ENCODE measurements around the gene MUSTN1.

- TF ChIP-seq CTCF (IDR thresholded peaks at IDR 0.05), result no peak
- TF ChIP-seq POLR2A (IDR thresholded peaks at IDR 0.05), result no peak
These were observed 25.0 kb downstream of the MUSTN1 start for GRCh38 chr3:52809662-52810377.

Measured in testis (tissue), 2 donors.